Cerebellar nuclear complex (tissue), 1 donor: ENCODE results near the gene OPRD1.
"Not testable (repeated sequence)": the region's sequence is repeated elsewhere in the genome, so short reads cannot be mapped to it uniquely, and the experiment has no call there.

Experiments
- DNase-seq, 2 experiments: peaks; one replicate each; lab custom pipeline; 2025; lab: John Stamatoyannopoulos, UW

Gene OPRD1

GRCh38 chr1:28845786-28846543 lies 34.0 kb downstream of the OPRD1 start:
- DNase-seq = no peak

- DNase-seq = not testable (repeated sequence)
Measured at GRCh38 chr1:28847207-28847606, 35.2 kb downstream of the OPRD1 start.

- DNase-seq = no peak
Measured at GRCh38 chr1:28848416-28848815, 36.4 kb downstream of the OPRD1 start.

- no peak for DNase-seq
Measured at GRCh38 chr1:28853093-28853742, 41.2 kb downstream of the OPRD1 start.

- DNase-seq = not testable (repeated sequence)
Measured at GRCh38 chr1:28854406-28854805, 42.4 kb downstream of the OPRD1 start.

GRCh38 chr1:28855046-28855445 lies 43.1 kb downstream of the OPRD1 start:
- DNase-seq = no peak

- DNase-seq = no peak
Measured at GRCh38 chr1:28855469-28855951, 43.5 kb downstream of the OPRD1 start.

GRCh38 chr1:28855969-28856368 lies 44.0 kb downstream of the OPRD1 start:
- DNase-seq = no peak

- DNase-seq = peak in 1 of 2 experiments; percentile 25
Measured at GRCh38 chr1:28860332-28861073, 48.5 kb downstream of the OPRD1 start.

- no peak for DNase-seq
Measured at GRCh38 chr1:28862571-28863403, 50.8 kb downstream of the OPRD1 start.

GRCh38 chr1:28864695-28865094 lies 52.7 kb downstream of the OPRD1 start:
- no peak for DNase-seq

GRCh38 chr1:28865997-28866650 lies 54.2 kb downstream of the OPRD1 start:
- DNase-seq = no peak

- no peak for DNase-seq
Measured at GRCh38 chr1:28867850-28868249, 55.9 kb downstream of the OPRD1 start.

GRCh38 chr1:28869952-28870351 lies 58.0 kb downstream of the OPRD1 start:
- no peak for DNase-seq

- DNase-seq = no peak
Measured at GRCh38 chr1:28871631-28872401, 59.8 kb downstream of the OPRD1 start.

- not testable (repeated sequence) for DNase-seq
Measured at GRCh38 chr1:28875134-28875533, 63.2 kb downstream of the OPRD1 start.

GRCh38 chr1:28877132-28877781 lies 65.3 kb downstream of the OPRD1 start:
- peak in 1 of 2 experiments; percentile 45 for DNase-seq

GRCh38 chr1:28878796-28879195 lies 66.8 kb downstream of the OPRD1 start:
- DNase-seq = no peak

GRCh38 chr1:28882009-28882628 lies 70.1 kb downstream of the OPRD1 start:
- DNase-seq = peak; percentile 75 to 94
